Fibroblast of upper back skin (primary cell): ENCODE results near the gene DNASE1L3.
A peak's percentile ranks its signal among the peaks of the same experiment; 100 is the strongest.

Experiments used
- DNase-seq: peaks from one replicate; pipeline ENCODE4 v3.0.0-alpha.2; 2013

Gene DNASE1L3

DNA sequence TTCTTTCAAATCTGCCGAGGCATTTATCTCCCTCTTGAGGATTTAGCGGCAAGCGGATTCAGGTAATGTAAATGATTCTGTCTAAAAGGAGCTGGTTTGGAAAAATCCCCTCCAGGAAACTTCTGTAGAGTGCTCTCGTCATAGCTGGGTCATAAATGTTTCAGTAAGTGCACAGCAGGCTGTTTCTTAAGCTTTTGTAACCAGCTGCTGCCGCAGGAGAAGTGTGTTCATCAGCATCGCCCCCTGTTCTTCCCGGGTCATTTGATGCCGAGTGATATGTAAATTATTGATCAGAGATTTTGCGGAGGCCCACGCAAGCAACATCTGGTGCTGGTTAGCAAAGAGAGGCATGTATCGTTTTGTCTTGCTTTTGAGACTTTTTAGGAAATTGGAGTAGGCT, 53.1 kb downstream of the DNASE1L3 start:
- DNase-seq, result no peak

DNA sequence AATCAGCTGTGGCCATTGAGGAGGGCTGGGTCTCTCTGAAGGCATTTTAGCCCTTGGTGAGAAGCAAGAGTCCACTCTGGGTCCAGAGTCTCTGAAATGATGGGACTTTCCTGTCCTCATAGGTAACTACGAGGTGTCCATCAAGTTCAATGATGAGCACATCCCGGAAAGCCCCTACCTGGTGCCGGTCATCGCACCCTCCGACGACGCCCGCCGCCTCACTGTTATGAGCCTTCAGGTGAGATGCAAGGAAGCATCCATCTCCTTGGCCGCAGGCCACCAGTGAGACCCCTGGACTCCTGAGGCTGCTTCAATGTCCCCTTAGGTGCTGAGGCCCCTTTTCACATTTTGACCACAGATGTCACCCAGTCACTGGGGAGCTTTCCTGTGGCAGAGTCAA, 54.9 kb downstream of the DNASE1L3 start:
- no peak for DNase-seq

DNA sequence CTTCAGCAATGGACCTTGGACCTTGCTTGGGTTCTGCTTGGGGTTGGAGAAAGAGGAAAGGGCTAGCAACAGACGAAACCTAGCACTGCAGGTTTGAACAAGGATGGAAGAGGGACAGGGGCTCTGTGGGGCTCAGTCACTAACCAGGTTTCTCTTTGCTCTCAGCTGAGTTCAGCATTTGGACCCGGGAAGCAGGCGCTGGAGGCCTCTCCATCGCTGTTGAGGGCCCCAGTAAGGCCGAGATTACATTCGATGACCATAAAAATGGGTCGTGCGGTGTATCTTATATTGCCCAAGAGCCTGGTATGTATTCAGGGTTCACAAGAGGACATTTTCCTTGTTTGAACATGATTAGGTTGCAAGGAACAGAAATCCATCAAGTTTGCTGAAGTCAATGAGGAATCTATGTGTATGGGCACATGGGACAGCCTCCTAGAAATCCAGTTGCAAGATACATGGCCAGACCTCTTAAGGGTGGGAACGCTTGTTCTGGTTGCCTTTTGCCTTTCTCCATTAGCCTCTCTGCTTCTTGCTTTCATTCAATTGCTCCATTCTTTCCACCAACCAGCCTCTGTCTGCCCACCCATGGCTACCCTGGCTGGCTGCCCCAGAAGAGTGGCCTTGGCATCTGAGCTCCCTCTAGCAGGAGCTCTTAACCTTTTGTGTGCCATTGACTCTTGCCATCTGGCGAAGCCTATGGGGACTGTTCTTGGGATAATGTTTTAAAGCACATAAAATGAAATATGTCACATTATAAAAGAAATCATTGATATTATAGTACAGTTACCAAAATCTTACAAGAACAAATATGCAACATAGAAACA, 55.9 kb downstream of the DNASE1L3 start:
- no peak for DNase-seq

DNA sequence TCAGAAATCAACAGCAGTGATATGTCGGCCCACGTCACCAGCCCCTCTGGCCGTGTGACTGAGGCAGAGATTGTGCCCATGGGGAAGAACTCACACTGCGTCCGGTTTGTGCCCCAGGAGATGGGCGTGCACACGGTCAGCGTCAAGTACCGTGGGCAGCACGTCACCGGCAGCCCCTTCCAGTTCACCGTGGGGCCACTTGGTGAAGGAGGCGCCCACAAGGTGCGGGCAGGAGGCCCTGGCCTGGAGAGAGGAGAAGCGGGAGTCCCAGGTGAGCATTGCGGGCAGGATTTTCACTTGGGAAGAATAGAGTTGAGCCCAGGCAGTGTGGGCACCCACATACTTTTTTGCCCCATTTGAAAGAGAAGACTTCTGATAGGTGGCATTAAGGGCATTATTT, 57.4 kb downstream of the DNASE1L3 start:
- DNase-seq, result no peak

DNA sequence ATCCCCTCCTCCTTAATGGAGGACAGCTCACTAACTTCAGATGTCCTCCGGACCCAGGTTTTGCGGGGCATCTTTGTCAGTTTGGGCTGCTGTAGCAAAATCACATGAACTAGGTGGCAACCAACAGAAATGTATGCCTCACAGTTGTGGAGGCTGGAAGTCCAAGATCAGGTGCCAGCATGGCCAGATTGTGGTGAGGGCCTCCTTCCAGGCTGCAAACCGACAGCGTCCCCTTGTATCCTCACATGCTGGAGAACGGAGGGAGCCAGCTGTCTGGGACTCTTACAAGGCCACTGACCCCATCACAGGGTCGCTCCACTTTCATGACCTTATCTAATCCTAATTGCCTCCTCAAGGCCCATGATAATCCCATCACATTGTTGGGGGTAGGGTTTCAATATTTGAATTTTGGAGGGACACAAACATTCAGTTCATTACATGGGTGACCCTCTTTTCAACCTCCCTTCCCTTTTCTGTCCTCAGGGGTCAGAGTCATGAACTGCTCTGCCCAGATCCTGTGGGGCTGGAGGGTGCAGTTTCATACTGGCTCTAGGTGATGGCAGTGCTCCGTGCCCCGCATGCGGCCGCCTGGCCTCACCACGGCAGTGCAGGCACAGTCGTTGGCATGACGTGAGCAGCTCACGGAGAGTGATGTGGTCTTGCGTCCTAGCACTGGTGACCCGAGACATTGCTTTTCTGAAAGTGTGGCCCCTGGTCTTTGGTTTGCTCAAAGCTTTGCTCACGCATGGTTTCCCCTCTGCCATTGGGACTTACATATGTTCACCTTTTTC, 58.4 kb downstream of the DNASE1L3 start:
- DNase-seq, result no peak

DNA sequence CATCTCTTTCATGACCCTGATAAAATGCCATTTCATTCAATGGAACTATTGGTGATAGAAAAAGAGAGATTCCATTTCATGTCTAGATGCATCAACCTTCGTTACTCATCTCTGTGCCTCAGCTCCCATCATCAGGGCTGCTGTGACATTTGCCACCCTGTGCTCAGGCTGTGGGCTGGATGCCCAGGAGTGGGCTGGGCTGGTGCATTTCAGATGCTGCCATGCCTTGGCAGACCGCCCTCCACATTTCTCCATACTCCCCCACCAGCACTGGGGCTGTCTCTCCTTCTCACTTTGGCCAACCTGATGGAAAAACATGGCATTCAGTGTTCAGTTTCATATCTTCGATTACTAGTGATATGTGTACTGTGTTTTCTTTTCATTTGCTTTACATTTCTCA, 59.1 kb downstream of the DNASE1L3 start:
- no peak for DNase-seq

DNA sequence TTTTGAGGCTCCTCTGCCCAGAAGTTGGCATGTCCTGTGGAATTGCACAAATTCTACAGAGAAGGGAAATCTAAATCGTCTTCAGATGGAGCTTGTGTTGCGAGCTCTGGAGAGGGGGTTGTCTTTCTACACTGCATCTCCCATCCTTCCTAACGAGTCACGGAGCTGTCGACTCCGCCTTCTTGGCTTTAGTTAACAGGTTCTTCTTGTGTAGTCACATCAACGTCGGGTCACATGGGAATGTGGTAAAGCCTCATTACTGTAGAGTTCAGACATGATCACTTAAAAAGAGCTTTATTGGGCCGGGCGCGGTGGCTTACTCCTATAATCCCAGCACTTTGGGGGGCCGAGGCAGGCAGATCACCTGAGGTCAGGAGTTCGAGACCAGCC, 60.0 kb downstream of the DNASE1L3 start:
- peak; percentile 51 for DNase-seq

DNA sequence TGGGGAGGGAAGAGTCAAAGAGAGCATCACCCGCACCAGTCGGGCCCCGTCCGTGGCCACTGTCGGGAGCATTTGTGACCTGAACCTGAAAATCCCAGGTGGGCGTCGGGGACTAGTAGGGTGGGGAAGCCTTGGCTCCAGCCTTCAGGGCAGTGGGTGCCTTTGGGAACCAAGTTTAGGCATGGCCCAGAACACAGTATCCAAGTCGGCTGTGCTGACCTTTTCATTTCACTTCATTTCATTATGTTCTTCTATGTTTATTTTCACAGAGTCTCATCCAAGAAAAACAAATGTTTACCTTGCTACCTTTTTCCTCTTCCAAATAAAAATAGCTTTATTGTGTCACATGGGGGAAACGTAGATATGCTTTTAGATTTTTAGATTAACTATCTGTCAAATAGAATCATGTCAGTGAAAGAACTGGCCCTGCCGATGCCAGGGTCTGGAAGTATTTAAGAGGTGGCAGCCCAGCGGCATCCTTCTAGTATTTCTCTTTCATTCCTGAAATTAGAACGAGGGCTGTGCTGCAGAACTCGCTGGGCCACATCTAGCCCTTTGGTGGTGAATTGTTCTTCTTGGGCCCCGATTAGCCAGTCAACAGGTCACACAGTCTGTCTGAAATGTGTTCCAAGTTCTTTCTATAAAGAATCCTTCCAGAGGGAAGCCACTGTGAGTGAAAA, 60.5 kb downstream of the DNASE1L3 start:
- DNase-seq, result no peak

DNA sequence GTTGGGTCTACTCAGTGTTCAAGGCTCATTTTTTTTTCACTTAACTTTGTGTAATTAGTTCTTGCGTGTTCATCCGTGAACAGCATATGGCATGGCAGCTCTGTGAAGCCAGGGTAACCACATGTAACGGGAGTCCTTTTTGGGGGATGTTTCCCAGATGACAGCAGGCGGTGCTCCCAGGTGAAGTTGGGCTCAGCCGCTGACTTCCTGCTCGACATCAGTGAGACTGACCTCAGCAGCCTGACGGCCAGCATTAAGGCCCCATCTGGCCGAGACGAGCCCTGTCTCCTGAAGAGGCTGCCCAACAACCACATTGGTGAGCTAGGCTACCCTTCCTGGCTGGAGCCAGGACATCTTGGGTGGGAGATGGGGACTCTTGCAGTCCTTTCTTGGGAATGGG, 62.7 kb downstream of the DNASE1L3 start:
- DNase-seq, result no peak

DNA sequence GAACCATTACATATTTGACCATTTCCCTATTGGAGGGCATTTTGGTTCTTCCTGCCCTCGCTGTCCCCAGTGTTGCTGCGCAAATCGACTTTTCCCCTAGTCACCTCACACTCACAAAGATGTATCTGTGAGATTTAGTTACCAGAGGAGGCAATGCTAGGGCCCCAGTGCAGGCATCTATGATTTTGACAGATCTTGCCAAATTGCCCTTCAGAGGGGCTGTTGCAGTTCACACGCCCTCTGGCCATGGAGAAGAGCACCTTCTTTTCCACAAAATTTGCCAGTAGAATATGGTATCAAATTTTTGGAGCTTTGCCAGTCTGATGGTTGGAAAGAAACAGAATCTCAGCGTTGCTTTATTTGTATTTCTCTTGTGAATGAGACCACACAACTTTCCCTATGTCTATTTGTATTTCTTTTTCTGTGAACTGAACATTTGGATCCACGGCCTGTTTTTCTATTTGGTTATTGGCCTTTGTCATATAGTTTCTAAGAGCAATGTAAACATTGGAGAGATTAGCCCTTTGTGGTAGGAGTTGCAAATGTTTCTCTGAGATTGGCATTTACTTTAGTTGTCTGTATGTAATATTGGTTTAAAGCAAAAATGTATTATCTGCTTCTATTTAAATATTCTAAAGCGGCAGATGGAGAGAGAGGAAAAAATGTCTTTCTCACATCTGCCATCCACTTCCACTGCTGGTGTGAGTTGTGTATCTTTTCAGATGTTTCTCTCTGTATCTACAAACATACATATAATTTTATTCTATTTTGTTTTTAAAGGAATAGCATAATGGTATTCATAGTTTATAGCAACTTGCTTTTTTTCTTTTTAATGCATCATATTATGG, 66.1 kb downstream of the DNASE1L3 start:
- no peak for DNase-seq

DNA sequence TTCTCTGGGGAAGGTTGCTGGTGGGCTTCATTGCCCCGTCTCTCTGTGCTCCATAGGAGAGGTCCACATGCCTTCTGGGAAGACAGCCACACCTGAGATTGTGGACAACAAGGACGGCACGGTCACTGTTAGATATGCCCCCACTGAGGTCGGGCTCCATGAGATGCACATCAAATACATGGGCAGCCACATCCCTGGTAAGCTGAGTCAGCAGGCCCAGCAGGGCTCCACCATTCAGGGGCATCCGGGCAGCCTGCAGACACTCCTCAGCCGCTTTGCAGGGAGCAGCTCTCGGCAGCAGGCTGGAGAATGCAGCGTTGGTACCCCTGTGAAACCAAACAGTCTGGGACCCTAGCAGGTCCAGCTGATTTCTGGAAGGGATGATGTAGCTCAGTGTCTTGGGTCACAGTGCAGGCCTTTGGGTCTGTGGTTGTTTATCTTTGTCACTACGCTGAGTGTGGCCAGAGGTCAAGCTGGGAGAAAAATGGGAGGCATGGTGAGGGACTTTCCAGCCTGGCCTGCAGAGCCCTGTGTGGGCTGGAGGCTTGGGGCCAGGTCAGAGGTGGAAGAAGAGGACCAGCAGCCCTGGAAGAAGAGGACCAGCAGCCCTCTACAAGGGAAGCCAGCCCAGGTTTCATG, 67.2 kb downstream of the DNASE1L3 start:
- no peak for DNase-seq
